GM18907 (cell line): ENCODE results near the gene NAT14.
"Not testable (repeated sequence)": the region's sequence is repeated elsewhere in the genome, so short reads cannot be mapped to it uniquely, and the experiment has no call there.

Source experiments
- ATAC-seq: cut with Tn5 transposase; IDR thresholded peaks from one replicate; pipeline ENCODE4 v1.9.1; 2021; ENCODE audit warnings: mild to moderate bottlenecking, moderate library complexity; ENCODE audit not compliant: unreplicated experiment

Gene NAT14

GRCh38 chr19:55534280-55534679 is 49.3 kb downstream of the NAT14 start:
- ATAC-seq: not testable (repeated sequence)

DNA sequence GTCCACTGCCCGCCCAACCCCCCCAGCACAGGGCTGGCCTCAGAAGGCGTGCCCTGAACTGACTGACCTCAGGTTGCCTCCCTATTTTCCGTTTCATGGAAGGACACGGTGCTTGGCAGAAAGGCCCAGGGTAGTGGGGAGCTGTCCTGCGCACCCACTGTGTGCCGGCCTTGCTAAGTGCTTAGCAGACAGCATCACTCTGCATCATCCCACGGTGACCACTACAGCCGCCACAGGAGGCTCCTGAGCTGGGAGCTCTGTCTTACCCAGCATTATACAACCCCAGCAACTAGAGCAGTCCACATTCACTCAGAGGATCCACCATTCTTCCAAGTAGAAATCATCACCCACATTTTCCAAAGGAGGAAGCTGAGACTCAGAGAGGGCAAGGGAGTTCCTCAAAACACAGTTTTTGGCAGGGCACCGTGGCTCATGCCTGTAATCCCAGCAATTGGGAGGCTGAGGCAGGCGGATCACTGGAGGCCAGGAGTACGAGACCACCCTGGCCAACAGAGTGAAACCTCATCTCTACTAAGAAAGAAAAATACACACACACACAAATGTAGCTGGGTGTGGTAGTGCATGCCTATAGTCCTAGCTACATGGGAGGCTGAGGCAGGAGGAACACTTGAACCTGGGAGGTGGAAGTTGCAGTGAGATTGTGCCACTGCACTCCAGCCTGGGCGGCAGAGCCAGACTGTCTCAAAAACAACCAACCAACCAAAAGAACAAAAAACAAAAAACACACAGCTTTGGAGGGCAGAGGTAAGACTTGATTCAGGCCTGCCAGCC is 50.4 kb downstream of the NAT14 start:
- no peak for ATAC-seq

DNA sequence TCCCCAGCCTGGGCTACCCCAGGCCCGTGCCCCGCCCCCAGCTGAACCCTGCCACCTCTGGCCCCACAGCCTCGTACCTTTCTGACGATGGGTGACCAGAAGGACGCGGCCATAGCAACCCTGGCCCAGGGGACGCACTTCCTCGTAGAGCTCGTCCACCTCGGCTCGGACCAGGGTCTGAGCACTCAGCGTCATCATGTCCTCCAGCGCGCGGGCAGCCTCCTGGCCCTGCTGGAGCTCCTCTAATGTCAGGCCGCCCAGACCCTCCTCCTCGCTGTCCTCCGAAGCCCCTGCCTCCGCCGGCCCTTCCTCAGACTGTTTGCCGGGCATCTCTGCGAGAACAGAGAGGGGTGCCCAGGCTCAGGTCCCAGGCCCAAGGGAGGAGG is 51.0 kb downstream of the NAT14 start:
- no peak for ATAC-seq

- ATAC-seq: no peak
Observed at GRCh38 chr19:55536366-55536765, 51.4 kb downstream of the NAT14 start.
